Measurements from ENCODE around the gene NQO2. TPM values are rescaled to one million over a fixed set of nuclear protein-coding genes. Genes with fewer than 3 reads are reported as not detected.

NQO2 gene
- total RNA-seq, 1 experiment from 2014 or later: 35.8 TPM

GRCh38 chr6:3036861-3037637, 37.4 kb downstream of the NQO2 start:
- intact Hi-C loops (cut with micrococcal nuclease; ENCODE audit: unreplicated experiment): no loop called here
- no peaks in the 10 kb centered on the region for H3K27me3 ChIP-seq (replicated peaks; ENCODE audit: control insufficient read depth, insufficient read depth, low read length)
- no peak for TF ChIP-seq CTCF (IDR thresholded peaks at IDR 0.05; ENCODE audit: insufficient read depth in 1 of 2, low read depth in 1 of 2, low read length in 1 of 2, severe bottlenecking in 1 of 2, unreplicated experiment in 1 of 2)
- POLR2A ChIA-PET: no interaction called here
- Mint-ChIP-seq H3K4me1 (ENCODE audit: low read depth, unreplicated experiment) (peaks cover 11% of the 10 kb centered on the region), H3K27me3 (ENCODE audit: insufficient read depth, unreplicated experiment) (no peaks in the 10 kb centered on the region), H3K4me3 (ENCODE audit: unreplicated experiment) (no peak overlapping the region), H3K36me3 (ENCODE audit: insufficient read depth, unreplicated experiment) (no peaks in the 10 kb centered on the region), H3K9me3 (ENCODE audit: unreplicated experiment) (peaks cover 11% of the 10 kb centered on the region), H3K27ac (ENCODE audit: unreplicated experiment) (no peak overlapping the region)
- H3K4me1 ChIP-seq: peaks cover 25% of the 10 kb centered on the region
- H3K9me3 ChIP-seq: no peaks in the 10 kb centered on the region
- DNase-seq: no peak
- no peaks in the 10 kb centered on the region for H3K36me3 ChIP-seq (ENCODE audit: control insufficient read depth, insufficient read depth, low read length)
- no TSS peak for BruUV-seq (replicated peaks)
- H3K4me3 ChIP-seq (ENCODE audit: low read depth, low read length): no peak overlapping the region
- CTCF ChIA-PET: no interaction called here

DNA sequence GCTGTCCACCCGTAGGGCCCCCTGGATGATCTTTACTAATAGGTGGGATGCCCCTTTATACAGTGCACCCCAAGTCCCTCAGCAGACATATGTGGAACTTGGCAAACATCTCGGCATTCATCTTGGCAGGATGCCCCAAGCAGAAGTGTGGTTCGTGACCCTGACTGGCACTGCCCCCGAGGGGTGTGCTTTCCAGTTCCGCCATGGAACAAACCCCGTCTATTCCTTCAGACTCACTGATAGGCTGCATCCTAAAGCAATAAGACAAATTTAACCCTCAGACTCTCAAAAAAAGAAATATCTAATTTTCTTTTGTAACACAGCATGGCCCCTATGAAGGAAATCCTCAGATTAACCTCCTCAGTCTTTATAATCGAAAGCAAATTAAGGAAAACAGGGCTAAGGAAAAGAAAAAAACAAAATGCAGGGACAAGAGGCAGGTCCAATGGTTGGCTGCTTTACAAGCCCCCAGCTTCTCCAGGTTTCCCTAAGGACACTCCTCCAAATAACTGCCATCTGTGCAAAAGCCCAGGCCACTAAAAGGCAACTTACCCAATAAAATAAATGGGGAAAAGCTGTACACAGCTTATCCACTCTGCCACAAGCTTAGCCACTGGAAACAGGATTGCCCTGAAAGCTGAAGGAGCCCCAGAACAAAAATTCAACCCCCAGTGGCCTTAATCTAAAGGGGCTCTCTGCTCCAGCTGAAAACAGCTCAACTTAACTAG, 38.1 kb downstream of the NQO2 start:
- H3K9me3 ChIP-seq: no peaks in the 10 kb centered on the region
- peaks cover 11% of the 10 kb centered on the region for H3K9me3 Mint-ChIP-seq (ENCODE audit: unreplicated experiment)
- H3K4me1 ChIP-seq: peaks cover 27% of the 10 kb centered on the region
- peaks cover 15% of the 10 kb centered on the region for H3K4me1 Mint-ChIP-seq (ENCODE audit: low read depth, unreplicated experiment)
- BruUV-seq (replicated peaks): no TSS peak
- intact Hi-C loops (cut with micrococcal nuclease; ENCODE audit: unreplicated experiment): no loop called here
- no peak overlapping the region for H3K4me3 ChIP-seq (ENCODE audit: low read depth, low read length)
- TF ChIP-seq CTCF (IDR thresholded peaks at IDR 0.05; ENCODE audit: insufficient read depth in 1 of 2, low read depth in 1 of 2, low read length in 1 of 2, severe bottlenecking in 1 of 2, unreplicated experiment in 1 of 2): no peak
- POLR2A ChIA-PET: no interaction called here
- CTCF ChIA-PET: interaction anchor here (0.6 kb wide), 1 partner anchor 681 kb away, joined by 5 read pairs; no protein-coding TSS in a partner anchor
- H3K36me3 Mint-ChIP-seq (ENCODE audit: insufficient read depth, unreplicated experiment): no peaks in the 10 kb centered on the region
- no peaks in the 10 kb centered on the region for H3K27me3 Mint-ChIP-seq (ENCODE audit: insufficient read depth, unreplicated experiment)
- no peak overlapping the region for H3K4me3 Mint-ChIP-seq (ENCODE audit: unreplicated experiment)
- no peaks in the 10 kb centered on the region for H3K27me3 ChIP-seq (replicated peaks; ENCODE audit: control insufficient read depth, insufficient read depth, low read length)
- H3K36me3 ChIP-seq (ENCODE audit: control insufficient read depth, insufficient read depth, low read length): no peaks in the 10 kb centered on the region
- DNase-seq: no peak
- H3K27ac Mint-ChIP-seq (ENCODE audit: unreplicated experiment): no peak overlapping the region

DNA sequence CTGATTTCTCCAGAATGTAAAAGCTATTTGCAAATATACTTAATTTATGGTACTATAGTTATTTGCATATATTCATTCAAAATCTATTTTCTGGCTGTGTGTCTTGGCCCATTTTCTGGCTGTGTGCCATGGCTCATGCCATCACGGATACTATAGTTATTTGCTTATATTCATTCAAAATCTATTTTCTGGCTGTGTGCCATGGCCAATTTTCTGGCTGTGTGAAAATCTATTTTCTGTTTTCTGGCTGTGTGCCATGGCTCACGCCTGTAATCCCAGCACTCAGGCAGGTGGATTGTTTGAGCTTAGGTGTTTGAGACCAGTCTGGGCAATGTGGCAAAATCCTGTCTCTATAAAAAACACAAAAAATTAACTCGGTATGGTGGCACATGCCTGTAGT, 39.7 kb downstream of the NQO2 start:
- Mint-ChIP-seq H3K9me3 (ENCODE audit: unreplicated experiment) (peaks cover 11% of the 10 kb centered on the region), H3K36me3 (ENCODE audit: insufficient read depth, unreplicated experiment) (no peaks in the 10 kb centered on the region), H3K27ac (ENCODE audit: unreplicated experiment) (no peak overlapping the region), H3K27me3 (ENCODE audit: insufficient read depth, unreplicated experiment) (no peaks in the 10 kb centered on the region), H3K4me1 (ENCODE audit: low read depth, unreplicated experiment) (peaks cover 15% of the 10 kb centered on the region), H3K4me3 (ENCODE audit: unreplicated experiment) (no peak overlapping the region)
- Histone ChIP-seq H3K9me3 (no peaks in the 10 kb centered on the region), H3K36me3 (ENCODE audit: control insufficient read depth, insufficient read depth, low read length) (no peaks in the 10 kb centered on the region), H3K27me3 (replicated peaks; ENCODE audit: control insufficient read depth, insufficient read depth, low read length) (no peaks in the 10 kb centered on the region), H3K4me1 (peaks cover 27% of the 10 kb centered on the region), H3K4me3 (ENCODE audit: low read depth, low read length) (no peak overlapping the region)
- TF ChIP-seq CTCF (IDR thresholded peaks at IDR 0.05; ENCODE audit: insufficient read depth in 1 of 2, low read depth in 1 of 2, low read length in 1 of 2, severe bottlenecking in 1 of 2, unreplicated experiment in 1 of 2): no peak
- DNase-seq: no peak
- no TSS peak for BruUV-seq (replicated peaks)
- POLR2A ChIA-PET: no interaction called here
- CTCF ChIA-PET: interaction anchor here (1.1 kb wide), 1 partner anchor 15 kb away, joined by 4 read pairs; no protein-coding TSS in a partner anchor
- intact Hi-C loops (cut with micrococcal nuclease; ENCODE audit: unreplicated experiment): no loop called here
